Type B pancreatic cell (in vitro differentiated cells): ENCODE results near the gene NTRK3. TPM values are rescaled to one million over a fixed set of nuclear protein-coding genes. Genes with fewer than 3 reads are reported as not detected.

ENCODE experiments used
- DNase-seq: peaks from one replicate; pipeline ENCODE4 v3.0.0; 2021; ENCODE audit warnings: mixed read lengths; ENCODE audit not compliant: unreplicated experiment; ENCODE audit errors: extremely low spot score
- H3K27ac Mint-ChIP-seq: 2 replicates; pipeline ENCODE4 v1.8.0; 2021; ENCODE audit warnings: mild to moderate bottlenecking, mixed read lengths
- H3K27me3 Mint-ChIP-seq: 2 replicates; pipeline ENCODE4 v1.8.0; 2021; ENCODE audit warnings: mixed read lengths
- H3K36me3 Mint-ChIP-seq: 2 replicates; pipeline ENCODE4 v1.8.0; 2021; ENCODE audit warnings: mixed read lengths
- H3K4me1 Mint-ChIP-seq: one replicate; pipeline ENCODE4 v1.8.0; 2021; ENCODE audit warnings: mixed read lengths; ENCODE audit not compliant: unreplicated experiment
- H3K4me3 Mint-ChIP-seq: 2 replicates; pipeline ENCODE4 v1.8.0; 2021; ENCODE audit warnings: mild to moderate bottlenecking, mixed read lengths
- H3K9me3 Mint-ChIP-seq: 2 replicates; pipeline ENCODE4 v1.8.0; 2021; ENCODE audit warnings: mixed read lengths
- CTCF ChIP-seq: fragments of 200-600 bp; sonication (generic); conservative IDR thresholded peaks from 2 replicates; pipeline ENCODE4 v1.5.0; 2021; ENCODE audit warnings: antibody characterized with exemption, mild to moderate bottlenecking
- total RNA-seq: library from RNA; stranded (reverse); gene quantifications from 2 replicates; pipeline ENCODE4 v1.2.1, GENCODE V29; 2021; ENCODE audit warnings: low replicate concordance

NTRK3 gene
- total RNA-seq, 1 donor from 2014 or later: 16.9 TPM

- H3K36me3 Mint-ChIP-seq: no peaks in the 10 kb centered on the region
- no peak overlapping the region for H3K4me3 Mint-ChIP-seq
- peaks cover 25% of the 10 kb centered on the region for H3K27me3 Mint-ChIP-seq
- DNase-seq: no peak
- H3K4me1 Mint-ChIP-seq: no peaks in the 10 kb centered on the region
- peaks cover 7% of the 10 kb centered on the region for H3K9me3 Mint-ChIP-seq
- no peak overlapping the region for H3K27ac Mint-ChIP-seq
- no peak for TF ChIP-seq CTCF
Observed at GRCh38 chr15:87924433-87924832, 332.1 kb downstream of the NTRK3 start.

- Mint-ChIP-seq H3K36me3 (no peaks in the 10 kb centered on the region), H3K27ac (no peak overlapping the region), H3K4me1 (no peaks in the 10 kb centered on the region), H3K27me3 (peaks cover 36% of the 10 kb centered on the region), H3K9me3 (peaks cover 11% of the 10 kb centered on the region), H3K4me3 (no peak overlapping the region)
- DNase-seq: no peak
- no peak for TF ChIP-seq CTCF
Observed at GRCh38 chr15:87919064-87919463, 337.5 kb downstream of the NTRK3 start.

GRCh38 chr15:87917480-87917879, 339.1 kb downstream of the NTRK3 start:
- Mint-ChIP-seq H3K27ac (no peak overlapping the region), H3K9me3 (peaks cover 4% of the 10 kb centered on the region), H3K4me3 (no peak overlapping the region), H3K27me3 (peaks cover 35% of the 10 kb centered on the region), H3K4me1 (no peaks in the 10 kb centered on the region), H3K36me3 (no peaks in the 10 kb centered on the region)
- TF ChIP-seq CTCF: no peak
- DNase-seq: no peak

GRCh38 chr15:87916208-87916607, 340.3 kb downstream of the NTRK3 start:
- Mint-ChIP-seq H3K27me3 (peaks cover 40% of the 10 kb centered on the region), H3K27ac (no peak overlapping the region), H3K4me1 (no peaks in the 10 kb centered on the region), H3K4me3 (no peak overlapping the region), H3K36me3 (no peaks in the 10 kb centered on the region), H3K9me3 (peaks cover 4% of the 10 kb centered on the region)
- no peak for DNase-seq
- no peak for TF ChIP-seq CTCF

DNA sequence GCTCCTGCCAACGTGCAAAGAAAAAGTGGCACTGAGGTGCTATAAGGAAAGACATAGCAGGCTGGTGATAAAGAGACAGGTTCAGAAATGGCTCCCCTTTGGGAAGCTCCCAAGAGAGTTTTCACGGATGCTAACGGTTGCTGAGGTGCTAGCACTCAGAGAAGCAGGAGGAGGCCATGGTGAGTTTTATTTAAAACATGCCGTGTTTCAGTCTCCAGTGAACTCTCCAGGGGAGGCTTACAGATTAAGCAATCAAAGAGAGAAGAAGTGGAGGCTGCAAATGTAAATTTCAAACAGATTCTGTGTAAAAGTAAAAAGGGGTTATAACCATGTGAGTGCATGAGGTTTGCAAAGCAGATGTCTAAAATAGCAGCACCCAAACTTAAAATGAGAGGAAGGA, 346.2 kb downstream of the NTRK3 start:
- Mint-ChIP-seq H3K36me3 (no peaks in the 10 kb centered on the region), H3K4me3 (no peak overlapping the region), H3K27ac (no peak overlapping the region), H3K4me1 (no peaks in the 10 kb centered on the region), H3K9me3 (peaks cover 4% of the 10 kb centered on the region), H3K27me3 (peaks cover 42% of the 10 kb centered on the region)
- no peak for DNase-seq
- no peak for TF ChIP-seq CTCF
